Islet precursor cell (in vitro differentiated cells): Measurements from ENCODE around the gene CNPY1.
A peak's percentile ranks its signal among the peaks of the same experiment; 100 is the strongest.
"Not testable (repeated sequence)": the region's sequence is repeated elsewhere in the genome, so short reads cannot be mapped to it uniquely, and the experiment has no call there.

Source experiments
- DNase-seq: peaks from one replicate; pipeline ENCODE4 v3.0.0-alpha.2; 2018

CNPY1 gene

GRCh38 chr7:155531681-155532080 lies 14.7 kb downstream of the CNPY1 start:
- DNase-seq = peak; percentile 59

- peak; percentile 42 for DNase-seq
Measured at GRCh38 chr7:155530601-155531000, 15.8 kb downstream of the CNPY1 start.

- peak; percentile 22 for DNase-seq
Measured at GRCh38 chr7:155529845-155530244, 16.5 kb downstream of the CNPY1 start.

- peak; percentile 18 for DNase-seq
Measured at GRCh38 chr7:155529346-155529745, 17.0 kb downstream of the CNPY1 start.

GRCh38 chr7:155527664-155528063 lies 18.7 kb downstream of the CNPY1 start:
- DNase-seq = peak; percentile 20

GRCh38 chr7:155526225-155526624 lies 20.1 kb downstream of the CNPY1 start:
- no peak for DNase-seq

GRCh38 chr7:155524018-155524556 lies 22.3 kb downstream of the CNPY1 start:
- DNase-seq = no peak

- DNase-seq = no peak
Measured at GRCh38 chr7:155523168-155523675, 23.1 kb downstream of the CNPY1 start.

- peak; percentile 42 for DNase-seq
Measured at GRCh38 chr7:155521743-155522398, 24.5 kb downstream of the CNPY1 start.

- no peak for DNase-seq
Measured at GRCh38 chr7:155521007-155521742, 25.2 kb downstream of the CNPY1 start.

- DNase-seq = no peak
Measured at GRCh38 chr7:155520114-155520513, 26.2 kb downstream of the CNPY1 start.

- not testable (repeated sequence) for DNase-seq
Measured at GRCh38 chr7:155519358-155519757, 27.0 kb downstream of the CNPY1 start.

- no peak for DNase-seq
Measured at GRCh38 chr7:155518633-155519032, 27.7 kb downstream of the CNPY1 start.

GRCh38 chr7:155517969-155518368 lies 28.4 kb downstream of the CNPY1 start:
- no peak for DNase-seq

- no peak for DNase-seq
Measured at GRCh38 chr7:155517452-155517851, 28.9 kb downstream of the CNPY1 start.

GRCh38 chr7:155516466-155516865 lies 29.9 kb downstream of the CNPY1 start:
- DNase-seq = no peak

GRCh38 chr7:155515318-155515717 lies 31.0 kb downstream of the CNPY1 start:
- DNase-seq = peak; percentile 37

GRCh38 chr7:155514296-155514695 lies 32.1 kb downstream of the CNPY1 start:
- no peak for DNase-seq

GRCh38 chr7:155513543-155514285 lies 32.6 kb downstream of the CNPY1 start:
- DNase-seq = no peak

GRCh38 chr7:155512246-155512887 lies 34.0 kb downstream of the CNPY1 start:
- no peak for DNase-seq

GRCh38 chr7:155511702-155511996 lies 34.7 kb downstream of the CNPY1 start:
- DNase-seq = no peak

- no peak for DNase-seq
Measured at GRCh38 chr7:155510975-155511701, 35.2 kb downstream of the CNPY1 start.
